IMR-90 (cell line): Measurements from ENCODE around the gene LRG1. TPM values are rescaled to one million over a fixed set of nuclear protein-coding genes. Genes with fewer than 3 reads are reported as not detected.

Experiments
- ATAC-seq: fragments of 200-7000 bp; cut with Tn5 transposase; 2 replicates; pipeline ENCODE4 v1.9.1; 2020; ENCODE audit warnings: low read depth, mild to moderate bottlenecking, moderate library complexity
- BruUV-seq: library from RNA; stranded (reverse); fragments of 400-500 nt; replicated peaks from 2 replicates; lab custom pipeline; 2021; lab: Mats Ljungman, UMichigan
- CTCF ChIA-PET: fragments of 300-600 bp; formaldehyde crosslinking; extraction: SDS; loops from one replicate; lab custom pipeline; 2021; ENCODE audit warnings: antibody characterized with exemption; lab: Yijun Ruan, JAX
- POLR2A ChIA-PET: fragments of 300-600 bp; sonication (Branson Sonifier 250); formaldehyde crosslinking; loops from one replicate; lab custom pipeline; 2022; ENCODE audit warnings: antibody characterized with exemption; ENCODE audit not compliant: unreplicated experiment; lab: Charles Lee
- DNase-seq: peaks from one replicate; pipeline ENCODE4 v3.0.0; 2013
- H2AFZ ChIP-seq: replicated peaks from 2 replicates; pipeline ENCODE3; 2013; ENCODE audit warnings: low read length, mild to moderate bottlenecking; ENCODE audit not compliant: poor library complexity
- H2AK5ac ChIP-seq: 2 replicates; pipeline ENCODE4 v1.6.1; 2013; ENCODE audit warnings: low read depth, low read length, inconsistent platforms
- H2AK9ac ChIP-seq: replicated peaks from 2 replicates; pipeline ENCODE3; 2013; ENCODE audit warnings: mild to moderate bottlenecking, low read depth, low read length, moderate library complexity; ENCODE audit not compliant: poor library complexity
- H2BK120ac ChIP-seq: 2 replicates; pipeline ENCODE4 v1.6.1; 2013; ENCODE audit warnings: low read depth, low read length, inconsistent platforms
- H2BK15ac ChIP-seq: 3 replicates; pipeline ENCODE4 v1.6.1; 2013; ENCODE audit warnings: low read depth, low read length, inconsistent platforms
- H2BK20ac ChIP-seq: 2 replicates; pipeline ENCODE4 v1.6.1; 2013; ENCODE audit warnings: low read depth, mild to moderate bottlenecking, inconsistent platforms, low read length, moderate library complexity
- H2BK5ac ChIP-seq: 2 replicates; pipeline ENCODE4 v1.6.1; 2013; ENCODE audit warnings: mild to moderate bottlenecking, low read depth, low read length, inconsistent platforms; ENCODE audit not compliant: poor library complexity, severe bottlenecking
- H3K14ac ChIP-seq: replicated peaks from 2 replicates; pipeline ENCODE4 v1.6.1; 2013; ENCODE audit warnings: low read depth, low read length, inconsistent platforms
- H3K18ac ChIP-seq: 2 replicates; pipeline ENCODE4 v1.6.1; 2013; ENCODE audit warnings: low read depth, low read length, control low read depth
- H3K23ac ChIP-seq: 2 replicates; pipeline ENCODE4 v1.6.1; 2013; ENCODE audit warnings: low read depth, low read length, inconsistent platforms
- H3K27ac ChIP-seq: 2 replicates; pipeline ENCODE4 v1.5.1; 2013; ENCODE audit warnings: mild to moderate bottlenecking, control low read depth, low read length; ENCODE audit not compliant: insufficient read depth
- H3K27me3 ChIP-seq: 2 replicates; pipeline ENCODE4 v1.6.1; 2013; ENCODE audit warnings: low read length; ENCODE audit not compliant: control insufficient read depth, insufficient read depth
- H3K36me3 ChIP-seq: 2 replicates; pipeline ENCODE4 v1.6.1; 2013; ENCODE audit warnings: low read length, mixed read lengths; ENCODE audit not compliant: control insufficient read depth, insufficient read depth
- H3K4ac ChIP-seq: 2 replicates; pipeline ENCODE4 v1.6.1; 2013; ENCODE audit warnings: low read depth, low read length, inconsistent platforms
- H3K4me1 ChIP-seq: 2 replicates; pipeline ENCODE4 v1.6.1; 2013; ENCODE audit warnings: low read length, mixed read lengths; ENCODE audit not compliant: control insufficient read depth, insufficient read depth
- H3K4me2 ChIP-seq: 2 replicates; pipeline ENCODE4 v1.6.1; 2013; ENCODE audit warnings: low read depth, mild to moderate bottlenecking, control low read depth, low read length, moderate library complexity
- H3K4me3 ChIP-seq: 2 replicates; pipeline ENCODE4 v1.5.1; 2013; ENCODE audit warnings: low read depth, mild to moderate bottlenecking, control low read depth, low read length, moderate library complexity; ENCODE audit not compliant: insufficient read depth
- H3K56ac ChIP-seq: 2 replicates; pipeline ENCODE4 v1.6.1; 2013; ENCODE audit warnings: low read length, inconsistent platforms; ENCODE audit not compliant: insufficient read depth; ENCODE audit errors: extremely low read depth
- H3K79me1 ChIP-seq, 2 experiments: 2 replicates each; pipeline ENCODE4 v1.6.1; 2013; ENCODE audit warnings: low read length in 2 of 2, inconsistent platforms in 1 of 2, low read depth in 1 of 2
- H3K9ac ChIP-seq: 2 replicates; pipeline ENCODE4 v1.6.1; 2013; ENCODE audit warnings: low read depth, low read length, control low read depth
- H3K9me1 ChIP-seq: 2 replicates; pipeline ENCODE4 v1.6.1; 2013; ENCODE audit warnings: low read length, inconsistent platforms; ENCODE audit not compliant: insufficient read depth
- H3K9me3 ChIP-seq: 2 replicates; pipeline ENCODE4 v1.6.1; 2013; ENCODE audit warnings: low read length; ENCODE audit not compliant: control insufficient read depth, insufficient read depth
- H4K20me1 ChIP-seq: 2 replicates; pipeline ENCODE4 v1.6.1; 2013; ENCODE audit warnings: low read length, inconsistent platforms; ENCODE audit not compliant: insufficient read depth
- H4K5ac ChIP-seq: 2 replicates; pipeline ENCODE4 v1.6.1; 2013; ENCODE audit warnings: mild to moderate bottlenecking, low read depth, low read length, control low read depth
- H4K8ac ChIP-seq, 2 experiments: 2 replicates each; pipeline ENCODE4 v1.6.1; 2013; ENCODE audit warnings: low read depth in 2 of 2, low read length in 2 of 2, control low read depth in 1 of 2, inconsistent platforms in 1 of 2
- H4K91ac ChIP-seq: 2 replicates; pipeline ENCODE4 v1.6.1; 2013; ENCODE audit warnings: low read depth, low read length, inconsistent platforms; ENCODE audit not compliant: insufficient read depth
- FOS ChIP-seq: fragments of 150-350 bp; IDR thresholded peaks from 2 replicates; pipeline ENCODE4 v1.6.1; 2016; ENCODE audit warnings: low read depth, low read length
- NFE2L2 ChIP-seq: fragments of 150-350 bp; IDR thresholded peaks from 2 replicates; pipeline ENCODE4 v1.6.1; 2016; ENCODE audit warnings: low read depth, mild to moderate bottlenecking, low read length
- RFX5 ChIP-seq: IDR thresholded peaks from 2 replicates; pipeline ENCODE4 v1.8.0; 2012; ENCODE audit warnings: low read depth, mild to moderate bottlenecking, low read length, moderate library complexity
- WGBS, 2 experiments: methylation state at CpG; one replicate each; pipeline versions ENCODE4 v1.1.5 to v1.1.7; 2013; ENCODE audit warnings: missing lambda C conversion rate in 2 of 2; ENCODE audit not compliant: insufficient read length in 1 of 2; ENCODE audit errors: extremely low coverage in 2 of 2; 5-methylcytosine and 5-hydroxymethylcytosine counted together
- dilution Hi-C: fragments of 300-500 bp; cut with HindIII; formaldehyde crosslinking; loops from one replicate; pipeline ENCODE4 v1.14.3; 2018; ENCODE audit warnings: low sequenced_read_pairs; ENCODE audit not compliant: unreplicated experiment
- in situ Hi-C: fragments of 300-500 bp; cut with MboI; formaldehyde crosslinking; loops from 3 replicates; pipeline ENCODE4 v1.14.3; 2019; ENCODE audit warnings: low sequenced_read_pairs, inconsistent platforms, mixed read lengths
- intact Hi-C: fragments of 100-400 bp; cut with micrococcal nuclease; formaldehyde crosslinking; loops from 2 replicates; pipeline ENCODE4 v1.10.0; 2022
- polyA plus RNA-seq, 3 experiments: library from polyadenylated mRNA; depleted of rRNA; stranded (reverse); fragments of >200 nt; gene quantifications; 2 replicates each; pipeline ENCODE4 v1.2.3, GENCODE V29; 2012; ENCODE audit warnings: low replicate concordance in 1 of 3
- total RNA-seq: library from RNA; depleted of rRNA; stranded (reverse); fragments of >200 nt; gene quantifications from 2 replicates; pipeline ENCODE4 v1.2.3, GENCODE V29; 2012

The LRG1 gene
- total and polyA plus RNA-seq, 2 of the 4 experiments (the other 2 are of a cell fraction): not detected

DNA sequence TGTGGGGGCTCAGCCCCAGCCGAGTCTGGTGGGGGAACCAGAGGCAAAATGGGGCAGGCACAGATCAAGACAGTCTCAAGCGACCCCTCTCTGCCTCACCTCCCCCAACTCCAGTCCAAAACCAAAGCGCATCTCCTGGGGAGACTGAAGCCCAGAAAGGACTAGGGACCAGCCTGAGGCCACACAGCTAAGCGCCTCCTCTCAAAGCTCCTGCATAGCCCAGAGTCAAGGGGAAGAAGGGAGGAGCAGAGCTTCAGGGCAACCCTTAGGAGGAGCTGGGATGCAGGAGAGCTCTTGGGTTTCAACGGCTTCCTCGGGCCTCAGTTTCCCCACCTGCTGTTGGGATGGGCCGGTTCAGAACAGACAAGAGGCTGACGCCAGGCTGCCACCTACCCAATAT is 39.6 kb upstream of the LRG1 start:
- no peaks in the 10 kb centered on the region; the same call in 1 of the 2 replicates for H4K20me1 ChIP-seq
- no TSS peak for BruUV-seq
- H2AFZ ChIP-seq: no peak overlapping the region
- H3K4me3 ChIP-seq: no peak overlapping the region
- ATAC-seq (no peak), DNase-seq (no peak)
- H3K27ac ChIP-seq: no peak overlapping the region
- TF ChIP-seq RFX5 (no peak), FOS (no peak), NFE2L2 (no peak)
- WGBS, 2 experiments: 53% methylated on average over 3 of the region's 8 CpGs; no CpG with 5 or more reads in 1 of the 2 experiments
- no peak overlapping the region for H3K18ac ChIP-seq
- H3K9me3 ChIP-seq: no peaks in the 10 kb centered on the region
- no peak overlapping the region for H2BK15ac ChIP-seq
- in situ Hi-C loops: loop anchor here (5.0 kb wide), 1 partner anchor 58 kb away; the partner anchor contains the start of gene TNFAIP8L1
- H3K4me1 ChIP-seq: peaks cover 11% of the 10 kb centered on the region
- no peak overlapping the region for H2BK5ac ChIP-seq
- H3K79me1 ChIP-seq: no peaks in the 10 kb centered on the region
- CTCF ChIA-PET: interaction anchor here (0.9 kb wide), 1 partner anchor 12 kb away, joined by 3 read pairs; no protein-coding TSS in a partner anchor
- no peaks in the 10 kb centered on the region for H3K36me3 ChIP-seq
- dilution Hi-C loops: no loop called here
- intact Hi-C loops: no loop called here
- no peak overlapping the region for H3K14ac ChIP-seq
- peaks cover 35% of the 10 kb centered on the region for H3K27me3 ChIP-seq
- no peak overlapping the region for H3K23ac ChIP-seq
- POLR2A ChIA-PET: no interaction called here
- no peak overlapping the region for H2BK20ac ChIP-seq
- H2AK9ac ChIP-seq: no peak overlapping the region
- H2AK5ac ChIP-seq: no peak overlapping the region
- no peak overlapping the region for H3K9ac ChIP-seq
- no peak overlapping the region for H3K4me2 ChIP-seq
- H3K4ac ChIP-seq: no peak overlapping the region
- H3K56ac ChIP-seq: no peak overlapping the region
- H4K8ac ChIP-seq: no peak overlapping the region
- no peak overlapping the region for H4K91ac ChIP-seq
- peaks cover 5% of the 10 kb centered on the region; the same call in 1 of the 2 replicates for H3K9me1 ChIP-seq
- no peak overlapping the region for H2BK120ac ChIP-seq
- H4K5ac ChIP-seq: no peak overlapping the region
